ENCODE results near the gene AKAP13. TPM values are rescaled to one million over a fixed set of nuclear protein-coding genes. Genes with fewer than 3 reads are reported as not detected.

The AKAP13 gene
- total RNA-seq, 2 experiments from 2014 or later: 282 to 304 TPM

GRCh38 chr15:85541744-85542143 is 161.3 kb downstream of the AKAP13 start:
- H3K9me3 Mint-ChIP-seq: no peaks in the 10 kb centered on the region
- CTCF ChIA-PET: interaction anchor here (0.7 kb wide), 1 partner anchor 9 kb away, joined by 3 read pairs; no protein-coding TSS in a partner anchor
- TF ChIP-seq CTCF (IDR thresholded peaks at IDR 0.05): no peak
- peaks cover 48% of the 10 kb centered on the region for H3K36me3 Mint-ChIP-seq (ENCODE audit: low read depth)
- Histone ChIP-seq H3K36me3 (ENCODE audit: insufficient read depth, low read length) (peaks cover 32% of the 10 kb centered on the region), H3K4me3 (ENCODE audit: low read length) (no peak overlapping the region), H3K4me1 (ENCODE audit: insufficient read depth, low read length) (peaks cover 12% of the 10 kb centered on the region), H3K9me3 (ENCODE audit: control insufficient read depth in 1 of 2, insufficient read depth in 1 of 2, low read length in 2 of 2) (no peaks in the 10 kb centered on the region), H3K27ac (ENCODE audit: low read depth in 1 of 2, low read length in 2 of 2) (no peak overlapping the region), H3K27me3 (ENCODE audit: control insufficient read depth in 1 of 2, insufficient read depth in 2 of 2, low read length in 2 of 2) (no peaks in the 10 kb centered on the region)
- POLR2A ChIA-PET: interaction anchor here (1.1 to 1.9 kb wide), 3 partner anchors 8 to 162 kb away, joined by 3 to 5 read pairs (median 3); partner anchors contain the start of gene AKAP13
- H3K27ac Mint-ChIP-seq: peak overlapping the region; percentile 4
- H3K4me3 Mint-ChIP-seq: no peak overlapping the region
- intact Hi-C loops (cut with DNase I, micrococcal nuclease): loop anchor here (2.0 to 5.0 kb wide), 4 partner anchors 41 to 166 kb away; no protein-coding TSS in a partner anchor
- no peak for ATAC-seq (ENCODE audit: poor library complexity)
- no peaks in the 10 kb centered on the region for H3K27me3 Mint-ChIP-seq
- peak in 1 of 14 experiments; percentile 18 for DNase-seq
- peaks cover 74% of the 10 kb centered on the region for H3K4me1 Mint-ChIP-seq (ENCODE audit: low read depth)

GRCh38 chr15:85542488-85542887 is 162.1 kb downstream of the AKAP13 start:
- no peaks in the 10 kb centered on the region for H3K27me3 Mint-ChIP-seq
- H3K27me3 ChIP-seq (ENCODE audit: control insufficient read depth in 1 of 2, insufficient read depth in 2 of 2, low read length in 2 of 2): no peaks in the 10 kb centered on the region
- H3K4me1 ChIP-seq (ENCODE audit: insufficient read depth, low read length): peaks cover 12% of the 10 kb centered on the region
- H3K36me3 ChIP-seq (ENCODE audit: insufficient read depth, low read length): peaks cover 35% of the 10 kb centered on the region
- peak overlapping the region; percentile 35 for H3K4me3 Mint-ChIP-seq
- H3K4me3 ChIP-seq (ENCODE audit: low read length): no peak overlapping the region
- no peaks in the 10 kb centered on the region for H3K9me3 Mint-ChIP-seq
- H3K27ac Mint-ChIP-seq: peak overlapping the region; percentile 77
- ChIA-PET POLR2A (interaction anchor here (1.1 to 1.9 kb wide), 4 partner anchors 9 to 163 kb away, joined by 3 to 10 read pairs (median 4); partner anchors contain the start of gene AKAP13), CTCF (interaction anchor here (0.7 to 1.5 kb wide), 3 partner anchors 9 to 34 kb away, joined by 3 read pairs; no protein-coding TSS in a partner anchor)
- intact Hi-C loops (cut with DNase I, micrococcal nuclease): loop anchor here (2.0 to 5.0 kb wide), 4 partner anchors 40 to 165 kb away; no protein-coding TSS in a partner anchor
- ATAC-seq (ENCODE audit: poor library complexity) (no peak), DNase-seq (no peak)
- TF ChIP-seq CTCF (IDR thresholded peaks at IDR 0.05): no peak
- H3K4me1 Mint-ChIP-seq (ENCODE audit: low read depth): peaks cover 80% of the 10 kb centered on the region
- H3K9me3 ChIP-seq (ENCODE audit: control insufficient read depth in 1 of 2, insufficient read depth in 1 of 2, low read length in 2 of 2): no peaks in the 10 kb centered on the region
- H3K36me3 Mint-ChIP-seq (ENCODE audit: low read depth): peaks cover 48% of the 10 kb centered on the region
- no peak overlapping the region for H3K27ac ChIP-seq (ENCODE audit: low read depth in 1 of 2, low read length in 2 of 2)

GRCh38 chr15:85542895-85543331 is 162.5 kb downstream of the AKAP13 start:
- intact Hi-C loops (cut with DNase I, micrococcal nuclease): loop anchor here (2.0 to 5.0 kb wide), 4 partner anchors 40 to 164 kb away; no protein-coding TSS in a partner anchor
- H3K27me3 Mint-ChIP-seq: no peaks in the 10 kb centered on the region

More at GRCh38 chr15:85542895-85543331, 162.5 kb downstream of the AKAP13 start:
- Histone ChIP-seq H3K9me3 (ENCODE audit: control insufficient read depth in 1 of 2, insufficient read depth in 1 of 2, low read length in 2 of 2) (no peaks in the 10 kb centered on the region), H3K4me3 (ENCODE audit: low read length) (no peak overlapping the region), H3K4me1 (ENCODE audit: insufficient read depth, low read length) (peaks cover 12% of the 10 kb centered on the region), H3K27me3 (ENCODE audit: control insufficient read depth in 1 of 2, insufficient read depth in 2 of 2, low read length in 2 of 2) (no peaks in the 10 kb centered on the region), H3K36me3 (ENCODE audit: insufficient read depth, low read length) (peaks cover 35% of the 10 kb centered on the region), H3K27ac (ENCODE audit: low read depth in 1 of 2, low read length in 2 of 2) (no peak overlapping the region)
- Mint-ChIP-seq H3K9me3 (no peaks in the 10 kb centered on the region), H3K27ac (peak overlapping the region; percentile 77), H3K4me1 (ENCODE audit: low read depth) (peaks cover 82% of the 10 kb centered on the region), H3K36me3 (ENCODE audit: low read depth) (peaks cover 46% of the 10 kb centered on the region), H3K4me3 (no peak overlapping the region)
- DNase-seq (peak in 2 of 14 experiments; percentile 29 to 37), ATAC-seq (ENCODE audit: poor library complexity) (no peak)
- ChIA-PET CTCF (interaction anchor here (1.2 to 1.5 kb wide), 4 partner anchors 15 to 45 kb away, joined by 3 to 6 read pairs (median 3); no protein-coding TSS in a partner anchor), POLR2A (interaction anchor here (0.8 to 1.9 kb wide), 7 partner anchors 9 to 163 kb away, joined by 3 to 10 read pairs (median 4); partner anchors contain the start of gene AKAP13)
- TF ChIP-seq CTCF (IDR thresholded peaks at IDR 0.05): no peak
